ENCODE measurements around the gene IL13RA1.
A peak's percentile ranks its signal among the peaks of the same experiment; 100 is the strongest.
"Not testable (repeated sequence)": the region's sequence is repeated elsewhere in the genome, so short reads cannot be mapped to it uniquely, and the experiment has no call there.

IL13RA1 gene

GRCh38 chrX:118726396-118726795 is 1.0 kb upstream of the IL13RA1 start:
- Histone ChIP-seq H3K4me1 (peaks cover 23% of the 10 kb centered on the region; the same call in 1 of the 2 replicates), H3K9me3 (no peaks in the 10 kb centered on the region), H3K27ac (no peak overlapping the region), H3K36me3 (no peaks in the 10 kb centered on the region), H4K20me1 (no peaks in the 10 kb centered on the region), H3K27me3 (peaks cover 13% of the 10 kb centered on the region), H3K4me2 (no peak overlapping the region; the same call in 1 of the 2 replicates), H3K9ac (no peak overlapping the region), H3K4me3 (no peak overlapping the region)
- no peak for TF ChIP-seq Cebpa-rat (IDR thresholded peaks at IDR 0.05)

DNA sequence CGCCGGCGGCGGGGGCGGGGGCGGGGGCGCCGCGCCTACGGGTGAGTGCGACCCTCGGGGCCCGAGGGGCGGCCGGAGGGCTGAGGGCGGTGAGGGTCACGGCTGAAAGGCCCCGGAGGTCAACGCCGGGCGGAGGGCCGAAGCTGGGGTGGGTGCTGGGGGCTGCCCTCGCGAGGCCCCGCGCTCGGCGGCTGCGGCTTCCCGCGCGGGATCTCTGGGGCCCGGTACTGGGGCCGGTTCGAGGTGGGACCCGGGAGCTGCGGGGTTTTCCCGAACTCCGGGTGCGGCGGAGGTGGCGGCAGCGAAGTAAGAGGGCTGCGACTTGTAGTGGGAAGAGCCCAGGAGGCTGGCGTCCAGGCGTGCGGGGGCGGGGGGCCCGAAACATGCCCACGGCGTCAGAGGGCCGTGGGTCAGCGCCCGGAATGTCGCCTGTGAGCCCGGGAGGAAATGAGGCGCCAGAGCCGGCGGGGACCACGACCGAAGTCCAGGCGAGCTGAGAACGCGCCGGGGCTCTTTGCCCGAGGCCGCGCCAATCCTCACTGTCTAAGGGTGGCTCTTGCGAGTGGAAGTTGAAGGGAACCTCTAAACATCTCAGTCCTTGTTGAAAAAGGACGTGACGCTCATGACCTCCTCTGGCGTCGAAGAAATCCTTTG is 407 bp downstream of the IL13RA1 start:
- Histone ChIP-seq H3K4me3 (peak overlapping the region; percentile 71), H4K20me1 (no peaks in the 10 kb centered on the region), H3K4me1 (peaks cover 23% of the 10 kb centered on the region; the same call in 1 of the 2 replicates), H3K27me3 (peaks cover 13% of the 10 kb centered on the region), H3K27ac (no peak overlapping the region), H3K9ac (peak overlapping the region; percentile 66; the same call in 1 of the 2 replicates), H3K9me3 (no peaks in the 10 kb centered on the region), H3K36me3 (no peaks in the 10 kb centered on the region), H3K4me2 (peak overlapping the region; percentile 82)
- TF ChIP-seq Cebpa-rat (IDR thresholded peaks at IDR 0.05), result no peak

DNA sequence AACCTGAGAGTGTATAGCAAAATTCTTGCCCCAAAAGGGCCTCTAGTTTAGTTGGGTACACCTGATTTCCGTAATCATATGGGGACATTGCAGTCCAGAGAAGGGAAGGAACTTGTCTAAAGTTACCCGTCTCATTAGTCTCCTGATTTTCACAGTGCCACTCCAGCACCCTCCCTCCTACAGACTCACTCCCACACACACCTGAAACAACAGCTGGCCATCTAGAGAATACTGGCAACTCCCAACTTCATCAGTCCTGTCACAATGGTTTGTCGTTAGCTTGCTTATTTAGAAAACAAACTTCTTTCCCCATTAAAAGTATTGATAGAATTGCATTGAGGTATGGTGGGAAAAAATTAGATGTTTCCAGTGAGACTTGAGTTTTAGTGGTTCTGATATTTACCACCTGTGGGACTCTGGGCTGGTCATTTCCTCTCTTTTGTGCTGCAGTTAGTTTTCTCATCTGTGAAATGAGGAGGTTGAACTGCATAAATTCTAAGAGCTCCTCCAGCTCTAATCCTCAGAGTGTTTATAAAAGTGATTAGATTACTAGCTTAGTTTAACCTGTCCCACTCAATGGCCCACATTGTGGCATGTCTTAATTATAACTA is 1.7 kb downstream of the IL13RA1 start:
- Histone ChIP-seq H3K4me2 (no peak overlapping the region), H3K27ac (no peak overlapping the region), H3K4me1 (peaks cover 15% of the 10 kb centered on the region; the same call in 1 of the 2 replicates), H3K27me3 (peaks cover 13% of the 10 kb centered on the region), H3K9me3 (0 out of 2 replicates have a peak, but pooled peaks cover 4% of the 10 kb centered on the region), H4K20me1 (no peaks in the 10 kb centered on the region), H3K36me3 (no peaks in the 10 kb centered on the region), H3K9ac (no peak overlapping the region), H3K4me3 (no peak overlapping the region)
- no peak for TF ChIP-seq Cebpa-rat (IDR thresholded peaks at IDR 0.05)

- Histone ChIP-seq H3K27ac (no peak overlapping the region), H3K4me3 (no peak overlapping the region), H3K9me3 (0 out of 2 replicates have a peak, but pooled peaks cover 7% of the 10 kb centered on the region), H3K36me3 (no peaks in the 10 kb centered on the region), H3K4me1 (0 out of 2 replicates have a peak, but pooled peaks cover 4% of the 10 kb centered on the region), H3K4me2 (no peak overlapping the region), H3K9ac (no peak overlapping the region), H3K27me3 (peaks cover 13% of the 10 kb centered on the region), H4K20me1 (no peaks in the 10 kb centered on the region)
- no peak for TF ChIP-seq Cebpa-rat (IDR thresholded peaks at IDR 0.05)
Observed at GRCh38 chrX:118730500-118731247, 3.3 kb downstream of the IL13RA1 start.

DNA sequence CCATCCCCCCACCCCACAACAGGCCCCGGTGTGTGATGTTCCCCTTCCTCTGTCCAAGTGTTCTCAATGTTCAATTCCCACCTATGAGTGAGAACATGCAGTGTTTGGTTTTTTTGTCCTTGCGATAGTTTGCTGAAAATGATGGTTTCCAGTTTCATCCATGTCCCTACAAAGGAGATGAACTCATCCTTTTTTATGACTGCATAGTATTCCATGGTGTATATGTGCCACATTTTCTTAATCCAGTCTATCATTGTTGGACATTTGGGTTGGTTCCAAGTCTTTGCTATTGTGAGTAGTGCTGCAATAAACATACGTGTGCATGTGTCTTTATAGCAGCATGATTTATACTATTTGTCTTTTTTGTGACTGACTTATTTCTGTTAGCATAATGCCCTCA is 5.1 kb downstream of the IL13RA1 start:
- not testable (repeated sequence) for H4K20me1 ChIP-seq, H3K9ac ChIP-seq, H3K36me3 ChIP-seq, H3K4me3 ChIP-seq, H3K4me2 ChIP-seq, H3K27ac ChIP-seq, H3K27me3 ChIP-seq
- H3K4me1 ChIP-seq, result peaks cover 11% of the 10 kb centered on the region; the same call in 1 of the 2 replicates
- H3K9me3 ChIP-seq, result peaks cover 25% of the 10 kb centered on the region

- Histone ChIP-seq H3K27me3 (no peaks in the 10 kb centered on the region), H3K9ac (no peak overlapping the region), H4K20me1 (no peaks in the 10 kb centered on the region), H3K4me3 (no peak overlapping the region), H3K27ac (no peak overlapping the region), H3K9me3 (peaks cover 39% of the 10 kb centered on the region), H3K36me3 (no peaks in the 10 kb centered on the region), H3K4me2 (no peak overlapping the region), H3K4me1 (peaks cover 7% of the 10 kb centered on the region; the same call in 1 of the 2 replicates)
- TF ChIP-seq Cebpa-rat (IDR thresholded peaks at IDR 0.05), result no peak
Observed at GRCh38 chrX:118734909-118735308, 7.5 kb downstream of the IL13RA1 start.

DNA sequence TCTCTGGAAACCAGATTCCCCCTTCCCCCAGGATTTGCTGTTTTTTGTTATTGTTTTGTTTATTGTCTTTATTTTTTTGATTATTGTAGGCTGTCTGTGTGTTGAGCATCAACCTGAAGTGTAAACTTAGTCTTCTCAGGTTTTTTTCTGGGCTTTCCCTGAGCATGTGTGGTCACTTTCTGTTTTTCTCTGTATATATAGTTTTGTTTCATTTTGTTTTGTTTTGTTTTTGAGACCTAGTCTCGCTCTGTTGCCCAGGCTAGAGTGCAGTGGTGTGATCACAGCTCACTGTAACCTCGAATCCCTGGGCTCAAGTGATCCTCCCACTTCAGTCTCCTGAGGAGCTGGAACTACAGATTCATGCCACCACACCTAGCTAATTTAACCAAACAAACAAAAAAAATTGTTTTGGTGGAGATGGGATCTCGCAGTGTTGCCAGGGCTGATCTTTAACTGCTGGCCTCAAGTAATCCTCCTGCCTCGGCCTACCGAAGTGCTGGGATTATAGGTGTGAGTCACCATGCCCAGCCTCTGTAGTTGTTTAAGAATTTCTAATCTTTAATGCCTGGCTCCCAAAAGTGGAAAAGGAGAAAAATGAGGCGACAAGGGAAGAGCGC is 9.1 kb downstream of the IL13RA1 start:
- Histone ChIP-seq H3K4me2 (peak overlapping the region; percentile 10; the same call in 1 of the 2 replicates), H3K4me3 (no peak overlapping the region), H3K4me1 (peaks cover 7% of the 10 kb centered on the region; the same call in 1 of the 2 replicates), H3K9ac (no peak overlapping the region), H3K36me3 (no peaks in the 10 kb centered on the region), H3K9me3 (peaks cover 39% of the 10 kb centered on the region), H4K20me1 (no peaks in the 10 kb centered on the region), H3K27ac (no peak overlapping the region), H3K27me3 (no peaks in the 10 kb centered on the region)
- TF ChIP-seq Cebpa-rat (IDR thresholded peaks at IDR 0.05), result no peak

DNA sequence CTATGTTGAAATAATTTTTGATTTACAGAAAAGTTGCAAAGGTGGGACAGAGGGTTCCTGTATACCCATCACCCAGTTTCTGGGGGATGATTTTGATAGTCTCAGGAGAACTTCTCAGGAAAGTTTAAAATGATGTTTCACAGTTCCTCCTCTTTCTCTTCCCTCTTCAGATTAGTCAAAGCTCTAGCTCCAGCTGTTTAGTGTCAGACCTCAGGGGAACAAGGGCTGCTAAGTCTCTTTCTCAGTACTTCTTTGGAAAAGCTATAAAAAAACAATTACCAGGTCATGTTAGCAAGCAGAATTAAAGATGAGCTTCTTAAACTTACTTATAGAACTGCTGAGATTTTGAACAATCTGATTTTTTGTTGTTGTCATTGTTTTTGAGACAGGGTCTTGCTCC is 12.2 kb downstream of the IL13RA1 start:
- no peak overlapping the region for H3K27ac ChIP-seq
- H3K4me2 ChIP-seq, result no peak overlapping the region
- no peak overlapping the region for H3K9ac ChIP-seq
- H3K4me1 ChIP-seq, result peaks cover 7% of the 10 kb centered on the region; the same call in 1 of the 2 replicates
- TF ChIP-seq Cebpa-rat (IDR thresholded peaks at IDR 0.05), result no peak
- no peaks in the 10 kb centered on the region for H3K27me3 ChIP-seq
- peaks cover 35% of the 10 kb centered on the region for H3K9me3 ChIP-seq
- H4K20me1 ChIP-seq, result no peaks in the 10 kb centered on the region
- H3K36me3 ChIP-seq, result no peaks in the 10 kb centered on the region
- H3K4me3 ChIP-seq, result no peak overlapping the region

DNA sequence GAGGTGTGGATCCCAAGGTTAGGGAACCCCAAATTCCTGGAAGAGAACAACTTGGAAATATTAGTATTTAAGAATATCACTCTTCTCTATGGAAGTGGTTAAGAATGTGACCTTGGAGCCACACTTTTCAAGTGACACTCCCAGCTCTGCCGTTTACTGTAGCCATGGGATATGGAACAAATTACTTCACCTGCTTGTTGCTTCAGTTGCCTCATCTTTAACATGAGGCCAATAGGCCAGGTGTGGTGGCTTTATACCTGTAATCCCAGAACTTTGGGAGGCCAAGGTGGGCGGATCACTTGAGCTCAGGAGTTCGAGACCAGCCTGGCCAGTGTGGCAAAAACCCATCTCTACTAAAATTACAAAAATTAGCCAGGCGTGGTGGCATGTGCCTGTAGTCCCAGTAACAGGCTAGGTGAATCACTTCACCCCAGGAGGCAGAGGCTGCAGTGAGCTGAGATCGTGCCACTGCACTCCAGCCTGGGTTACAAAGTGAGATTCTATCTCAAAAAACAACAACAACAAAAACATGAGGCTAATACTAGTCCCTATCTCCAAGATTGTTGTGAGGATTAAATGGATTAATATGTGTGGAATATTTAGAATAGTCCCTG is 13.0 kb downstream of the IL13RA1 start:
- no peaks in the 10 kb centered on the region for H4K20me1 ChIP-seq
- no peak overlapping the region for H3K9ac ChIP-seq
- H3K36me3 ChIP-seq, result no peaks in the 10 kb centered on the region
- H3K27me3 ChIP-seq, result no peaks in the 10 kb centered on the region
- no peak overlapping the region for H3K27ac ChIP-seq
- no peak overlapping the region for H3K4me2 ChIP-seq
- peaks cover 35% of the 10 kb centered on the region for H3K9me3 ChIP-seq
- H3K4me3 ChIP-seq, result no peak overlapping the region
- no peak for TF ChIP-seq Cebpa-rat (IDR thresholded peaks at IDR 0.05)
- peaks cover 7% of the 10 kb centered on the region; the same call in 1 of the 2 replicates for H3K4me1 ChIP-seq
